SK-N-SH treated with all-trans-retinoic acid at 6 μM for 48 hours (cell line): ENCODE results near the gene NCKAP5.

Experiments used
- ARNTL ChIP-seq: fragments of 450-650 bp; formaldehyde crosslinking; IDR thresholded peaks from 2 replicates; pipeline ENCODE4 v1.5.0; 2020; ENCODE audit warnings: low read depth, mild to moderate bottlenecking, moderate library complexity, borderline replicate concordance
- BACH2 ChIP-seq: fragments of 250-450 bp; sonication (Bioruptor Pico); IDR thresholded peaks from 2 replicates; pipeline ENCODE4 v1.9.0; 2021; ENCODE audit warnings: mild to moderate bottlenecking, borderline replicate concordance
- ESRRG ChIP-seq: fragments of 250-450 bp; sonication (Bioruptor Pico); IDR thresholded peaks from 2 replicates; pipeline ENCODE4 v1.6.1; 2021; ENCODE audit warnings: mild to moderate bottlenecking
- OSR1 ChIP-seq: fragments of 250-450 bp; sonication (Bioruptor Pico); IDR thresholded peaks from 2 replicates; pipeline ENCODE4 v1.8.0; 2022; ENCODE audit warnings: moderate library complexity, mild to moderate bottlenecking, inconsistent platforms
- POU6F1 ChIP-seq: fragments of 250-450 bp; sonication (Bioruptor Pico); IDR thresholded peaks from 2 replicates; pipeline ENCODE4 v1.8.0; 2021; ENCODE audit warnings: low read depth, mild to moderate bottlenecking, moderate library complexity, borderline replicate concordance
- RARB ChIP-seq: fragments of 250-450 bp; sonication (Bioruptor Pico); IDR thresholded peaks from 2 replicates; pipeline ENCODE4 v1.8.0; 2021; ENCODE audit warnings: mild to moderate bottlenecking, moderate library complexity
- TCF4 ChIP-seq: fragments of 250-450 bp; sonication (Bioruptor Pico); IDR thresholded peaks from 2 replicates; pipeline ENCODE4 v1.8.0; 2021; ENCODE audit warnings: mild to moderate bottlenecking, moderate library complexity, borderline replicate concordance
- TOX ChIP-seq: fragments of 250-450 bp; sonication (Bioruptor Pico); IDR thresholded peaks from 2 replicates; pipeline ENCODE4 v1.8.0; 2021; ENCODE audit warnings: mild to moderate bottlenecking, moderate library complexity, borderline replicate concordance
- ZC3H10 ChIP-seq: fragments of 250-450 bp; sonication (Bioruptor Pico); IDR thresholded peaks from 2 replicates; pipeline ENCODE4 v1.5.1; 2021; ENCODE audit warnings: mild to moderate bottlenecking, moderate library complexity
- ZFP3 ChIP-seq: fragments of 250-450 bp; sonication (Bioruptor Pico); IDR thresholded peaks from 2 replicates; pipeline ENCODE4 v1.5.0; 2020; ENCODE audit warnings: mild to moderate bottlenecking, moderate library complexity
- ZNF565 ChIP-seq: fragments of 450-650 bp; formaldehyde crosslinking; conservative IDR thresholded peaks from 2 replicates; pipeline ENCODE4 v1.5.0; 2020; ENCODE audit warnings: low read depth, mild to moderate bottlenecking, moderate library complexity
- ZNF70 ChIP-seq: fragments of 450-650 bp; formaldehyde crosslinking; IDR thresholded peaks from 2 replicates; pipeline ENCODE4 v1.5.0; 2020; ENCODE audit warnings: mild to moderate bottlenecking, moderate library complexity
- TF ChIP-seq, protein P1 (sequence below): fragments of 250-450 bp; sonication (Bioruptor Pico); IDR thresholded peaks from 2 replicates; pipeline ENCODE4 v1.8.0; 2020; ENCODE audit warnings: mild to moderate bottlenecking, moderate library complexity, borderline replicate concordance

- TF ChIP-seq, protein P1, sequence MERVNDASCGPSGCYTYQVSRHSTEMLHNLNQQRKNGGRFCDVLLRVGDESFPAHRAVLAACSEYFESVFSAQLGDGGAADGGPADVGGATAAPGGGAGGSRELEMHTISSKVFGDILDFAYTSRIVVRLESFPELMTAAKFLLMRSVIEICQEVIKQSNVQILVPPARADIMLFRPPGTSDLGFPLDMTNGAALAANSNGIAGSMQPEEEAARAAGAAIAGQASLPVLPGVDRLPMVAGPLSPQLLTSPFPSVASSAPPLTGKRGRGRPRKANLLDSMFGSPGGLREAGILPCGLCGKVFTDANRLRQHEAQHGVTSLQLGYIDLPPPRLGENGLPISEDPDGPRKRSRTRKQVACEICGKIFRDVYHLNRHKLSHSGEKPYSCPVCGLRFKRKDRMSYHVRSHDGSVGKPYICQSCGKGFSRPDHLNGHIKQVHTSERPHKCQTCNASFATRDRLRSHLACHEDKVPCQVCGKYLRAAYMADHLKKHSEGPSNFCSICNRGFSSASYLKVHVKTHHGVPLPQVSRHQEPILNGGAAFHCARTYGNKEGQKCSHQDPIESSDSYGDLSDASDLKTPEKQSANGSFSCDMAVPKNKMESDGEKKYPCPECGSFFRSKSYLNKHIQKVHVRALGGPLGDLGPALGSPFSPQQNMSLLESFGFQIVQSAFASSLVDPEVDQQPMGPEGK (CRISPR knock-in tag), result no peak
- TF ChIP-seq POU6F1 (CRISPR knock-in tag) (no peak), TOX (CRISPR knock-in tag) (no peak), ARNTL (CRISPR knock-in tag) (no peak), ZC3H10 (no peak), OSR1 (CRISPR knock-in tag) (no peak), ESRRG (CRISPR knock-in tag) (no peak), RARB (CRISPR knock-in tag) (no peak), BACH2 (no peak), ZFP3 (CRISPR knock-in tag) (no peak), ZNF565 (CRISPR knock-in tag) (no peak), ZNF70 (CRISPR knock-in tag) (no peak), TCF4 (CRISPR knock-in tag) (no peak)
These were observed 83.5 kb downstream of the NCKAP5 start for GRCh38 chr2:133484784-133485183.
